WTC11 (cell line): ENCODE results near the gene GMIP. TPM values are rescaled to one million over a fixed set of nuclear protein-coding genes. Genes with fewer than 3 reads are reported as not detected.

ENCODE experiments used
- AFF4 ChIP-seq: sonication (generic); formaldehyde crosslinking; IDR thresholded peaks from 2 replicates; pipeline ENCODE4 v1.8.1; 2023; ENCODE audit warnings: mild to moderate bottlenecking, missing genetic modification reagents, borderline replicate concordance
- ATF2 ChIP-seq: sonication (generic); formaldehyde crosslinking; IDR thresholded peaks from 2 replicates; pipeline ENCODE4 v1.8.1; 2022; ENCODE audit warnings: low read depth, missing genetic modification reagents, borderline replicate concordance
- ATF3 ChIP-seq: sonication (generic); formaldehyde crosslinking; conservative IDR thresholded peaks from 2 replicates; pipeline ENCODE4 v1.8.1; 2022; ENCODE audit warnings: mild to moderate bottlenecking, missing genetic modification reagents
- E2F1 ChIP-seq: sonication (generic); formaldehyde crosslinking; IDR thresholded peaks from 2 replicates; pipeline ENCODE4 v1.8.0; 2022; ENCODE audit warnings: mild to moderate bottlenecking, missing genetic modification reagents
- ELF4 ChIP-seq: sonication (generic); formaldehyde crosslinking; IDR thresholded peaks from 2 replicates; pipeline ENCODE4 v1.8.1; 2022; ENCODE audit warnings: low read depth, mild to moderate bottlenecking, moderate library complexity, missing genetic modification reagents
- EMX1 ChIP-seq: fragments of 250-450 bp; sonication (Bioruptor Pico); IDR thresholded peaks from 2 replicates; pipeline ENCODE4 v1.8.0; 2021; ENCODE audit warnings: mild to moderate bottlenecking
- FOXP1 ChIP-seq: sonication (generic); formaldehyde crosslinking; IDR thresholded peaks from 2 replicates; pipeline ENCODE4 v1.8.0; 2022; ENCODE audit warnings: missing genetic modification reagents, mild to moderate bottlenecking, moderate library complexity, borderline replicate concordance
- JUN ChIP-seq: sonication (generic); formaldehyde crosslinking; IDR thresholded peaks from 2 replicates; pipeline ENCODE4 v1.8.0; 2023; ENCODE audit warnings: mild to moderate bottlenecking, missing genetic modification reagents
- KAT7 ChIP-seq: sonication (generic); formaldehyde crosslinking; IDR thresholded peaks from 2 replicates; pipeline ENCODE4 v1.8.1; 2023; ENCODE audit warnings: missing genetic modification reagents, mild to moderate bottlenecking, borderline replicate concordance
- MYBL2 ChIP-seq: sonication (generic); formaldehyde crosslinking; IDR thresholded peaks from 2 replicates; pipeline ENCODE4 v1.8.1; 2023; ENCODE audit warnings: mild to moderate bottlenecking, moderate library complexity, missing genetic modification reagents
- NR3C1 ChIP-seq: sonication (generic); formaldehyde crosslinking; conservative IDR thresholded peaks from 2 replicates; pipeline ENCODE4 v1.8.1; 2023; ENCODE audit warnings: low read depth, mild to moderate bottlenecking, missing genetic modification reagents
- PRDM15 ChIP-seq: sonication (generic); formaldehyde crosslinking; IDR thresholded peaks from 2 replicates; pipeline ENCODE4 v1.8.0; 2022; ENCODE audit warnings: missing genetic modification reagents
- SOX15 ChIP-seq: fragments of 250-450 bp; sonication (Bioruptor Pico); IDR thresholded peaks from 2 replicates; pipeline ENCODE4 v1.9.0; 2021; ENCODE audit warnings: mild to moderate bottlenecking
- USF2 ChIP-seq: sonication (generic); formaldehyde crosslinking; IDR thresholded peaks from 2 replicates; pipeline ENCODE4 v1.8.1; 2023; ENCODE audit warnings: mild to moderate bottlenecking, missing genetic modification reagents, moderate library complexity
- ZNF219 ChIP-seq: sonication (generic); formaldehyde crosslinking; IDR thresholded peaks from 2 replicates; pipeline ENCODE4 v1.8.0; 2023; ENCODE audit warnings: missing genetic modification reagents, mild to moderate bottlenecking, borderline replicate concordance
- total RNA-seq: library from RNA; stranded (reverse); gene quantifications from 3 replicates; pipeline ENCODE4 v1.2.3, GENCODE V29; 2021

GMIP gene
- total RNA-seq, 1 experiment from 2014 or later: 23.0 TPM

GRCh38 chr19:19643158-19644053 is at the start of gene GMIP (continued):
- no peak for TF ChIP-seq PRDM15 (CRISPR knock-in tag)
- no peak for TF ChIP-seq JUN
- TF ChIP-seq AFF4 (CRISPR knock-in tag): no peak
- TF ChIP-seq ATF2: no peak
- TF ChIP-seq ATF3: no peak
- no peak for TF ChIP-seq USF2 (CRISPR knock-in tag)
- peak; percentile 80; the same call in 1 of the 2 replicates for TF ChIP-seq EMX1
- TF ChIP-seq ZNF219: no peak
- TF ChIP-seq E2F1 (CRISPR knock-in tag): no peak
- no peak for TF ChIP-seq MYBL2 (CRISPR knock-in tag)
- no peak for TF ChIP-seq ELF4
- TF ChIP-seq SOX15 (CRISPR knock-in tag): no peak
- TF ChIP-seq NR3C1 (CRISPR knock-in tag): no peak
- peak; percentile 57; the same call in 1 of the 2 replicates for TF ChIP-seq FOXP1
- TF ChIP-seq KAT7 (CRISPR knock-in tag): no peak
